Suppressor macrophage (primary cell): ENCODE data around the gene TEAD1.

ENCODE experiments used
- DNase-seq, 4 experiments: peaks; one replicate each; pipeline ENCODE4 v3.0.0-alpha.2; 2020 to 2022

The TEAD1 gene

GRCh38 chr11:12792590-12792989 lies 118.4 kb downstream of the TEAD1 start:
- DNase-seq = no peak

- no peak for DNase-seq
Observed at GRCh38 chr11:12793065-12793464, 118.8 kb downstream of the TEAD1 start.

- no peak for DNase-seq
Observed at GRCh38 chr11:12793506-12793905, 119.3 kb downstream of the TEAD1 start.

- DNase-seq = no peak
Observed at GRCh38 chr11:12794576-12795230, 120.5 kb downstream of the TEAD1 start.

GRCh38 chr11:12797996-12798395 lies 123.8 kb downstream of the TEAD1 start:
- DNase-seq = no peak

GRCh38 chr11:12798609-12799011 lies 124.4 kb downstream of the TEAD1 start:
- DNase-seq = no peak

GRCh38 chr11:12799334-12799835 lies 125.2 kb downstream of the TEAD1 start:
- no peak for DNase-seq

GRCh38 chr11:12800032-12800671 lies 125.9 kb downstream of the TEAD1 start:
- DNase-seq = no peak

GRCh38 chr11:12800871-12801270 lies 126.7 kb downstream of the TEAD1 start:
- no peak for DNase-seq

GRCh38 chr11:12801976-12802375 lies 127.8 kb downstream of the TEAD1 start:
- DNase-seq = no peak

- DNase-seq = no peak
Observed at GRCh38 chr11:12802418-12803085, 128.3 kb downstream of the TEAD1 start.

GRCh38 chr11:12803086-12803826 lies 129.0 kb downstream of the TEAD1 start:
- no peak for DNase-seq

- peak in 1 of 4 experiments; percentile 1 for DNase-seq
Observed at GRCh38 chr11:12806113-12806512, 131.9 kb downstream of the TEAD1 start.

- no peak for DNase-seq
Observed at GRCh38 chr11:12807621-12808020, 133.4 kb downstream of the TEAD1 start.

GRCh38 chr11:12808519-12808918 lies 134.3 kb downstream of the TEAD1 start:
- DNase-seq = no peak

- DNase-seq = no peak
Observed at GRCh38 chr11:12809364-12809763, 135.1 kb downstream of the TEAD1 start.

GRCh38 chr11:12809864-12810567 lies 135.8 kb downstream of the TEAD1 start:
- DNase-seq = no peak

GRCh38 chr11:12810568-12810894 lies 136.3 kb downstream of the TEAD1 start:
- DNase-seq = no peak

GRCh38 chr11:12811861-12812260 lies 137.6 kb downstream of the TEAD1 start:
- no peak for DNase-seq

GRCh38 chr11:12812849-12813248 lies 138.6 kb downstream of the TEAD1 start:
- no peak for DNase-seq

- DNase-seq = no peak
Observed at GRCh38 chr11:12813371-12814225, 139.4 kb downstream of the TEAD1 start.

- no peak for DNase-seq
Observed at GRCh38 chr11:12815129-12815480, 140.9 kb downstream of the TEAD1 start.
